ENCODE measurements around the gene FLT4.
"Not testable (repeated sequence)": the region's sequence is repeated elsewhere in the genome, so short reads cannot be mapped to it uniquely, and the experiment has no call there.

FLT4 gene
- long read RNA-seq, donor 1, partial matches to known transcripts, result 0 of 1 reads
- long read RNA-seq, donor 1, other reads (novel, unspliced or antisense), result 0 of 1 reads
- long read RNA-seq, donor 2, result 0 reads
- long read RNA-seq, donor 3, partial matches to known transcripts, result 0 of 1 reads
- long read RNA-seq, donor 3, other reads (novel, unspliced or antisense), result 0 of 1 reads
- long read RNA-seq, donor 4, full-length matches to known transcripts, result 4 of 4 reads
- long read RNA-seq, donor 4, partial matches to known transcripts, result 0 of 4 reads
- long read RNA-seq, donor 4, other reads (novel, unspliced or antisense), result 0 of 4 reads
- long read RNA-seq, donor 5, result 0 reads
- long read RNA-seq, donor 6, partial matches to known transcripts, result 0 of 1 reads
- long read RNA-seq, donor 6, other reads (novel, unspliced or antisense), result 0 of 1 reads
- long read RNA-seq, donor 7, full-length matches to known transcripts, result 1 of 1 reads
- long read RNA-seq, donor 7, partial matches to known transcripts, result 0 of 1 reads
- long read RNA-seq, donor 7, other reads (novel, unspliced or antisense), result 0 of 1 reads
- long read RNA-seq, donor 8, full-length matches to known transcripts, result 2 of 2 reads
- long read RNA-seq, donor 8, partial matches to known transcripts, result 0 of 2 reads
- long read RNA-seq, donor 8, other reads (novel, unspliced or antisense), result 0 of 2 reads

DNA sequence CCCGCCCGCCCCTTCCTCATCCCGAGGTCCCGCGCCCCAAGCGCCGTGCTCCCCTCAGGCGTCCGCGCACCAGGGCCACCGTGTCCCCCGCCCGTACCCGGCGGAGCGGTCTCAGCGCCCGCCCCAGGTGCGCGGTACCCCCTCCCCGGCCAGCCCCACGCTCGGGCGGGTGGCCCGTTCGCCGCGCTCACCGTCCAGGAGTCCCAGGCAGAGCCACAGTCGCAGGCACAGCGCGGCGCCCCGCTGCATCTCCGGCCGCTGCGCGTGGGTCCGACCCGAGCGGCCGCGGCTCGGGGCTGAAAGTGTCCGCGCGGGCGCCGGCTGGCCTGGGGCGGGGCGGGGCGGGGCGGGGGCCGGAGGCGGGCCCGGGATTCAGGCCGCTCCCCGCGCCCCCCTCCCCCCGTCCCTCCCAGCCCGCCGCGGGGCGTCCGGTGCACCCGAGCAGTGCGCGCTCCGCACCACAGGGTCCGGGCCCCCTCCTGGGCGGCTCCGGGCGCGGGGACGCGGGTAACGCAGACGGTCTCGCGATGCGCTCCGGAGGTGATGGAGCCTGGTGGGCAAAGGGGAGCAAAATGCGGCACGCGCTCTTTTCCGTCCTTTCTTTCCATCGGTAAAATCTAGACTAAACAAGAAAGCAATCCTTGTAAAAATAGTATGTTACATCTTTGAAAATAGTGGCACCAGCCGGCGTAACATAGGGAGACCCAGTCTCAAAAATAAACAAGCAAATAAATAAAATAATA, at the start of gene FLT4:
TSS of gene FLT4 (minus strand) at position 304 of the 743 bp plus-strand sequence. CDS start at position 249, 55 bp downstream.
- peak; percentile 51 for DNase-seq

- DNase-seq, result no peak
Observed at GRCh38 chr5:180699042-180699441, 49.6 kb upstream of the FLT4 start.

- DNase-seq, result no peak
Observed at GRCh38 chr5:180696116-180696515, 46.7 kb upstream of the FLT4 start.

DNA sequence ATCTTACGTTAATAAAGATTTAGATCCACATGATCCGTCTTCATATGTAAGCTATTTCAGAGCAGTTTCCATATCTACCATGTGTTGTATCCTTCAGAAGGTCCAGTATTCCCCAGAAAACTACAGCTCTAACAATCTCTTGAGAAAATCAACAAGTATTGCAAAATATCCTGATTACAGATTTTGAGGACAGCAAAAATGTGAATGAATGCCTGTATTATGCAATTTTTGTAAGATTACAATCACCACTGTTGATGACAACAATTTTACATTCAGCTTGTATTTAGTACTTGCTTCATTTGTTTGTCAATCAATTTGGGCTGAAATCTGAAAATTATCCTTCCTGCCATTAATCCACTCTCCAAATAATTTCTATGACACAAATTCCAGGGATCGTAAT, 43.0 kb upstream of the FLT4 start:
- DNase-seq, result no peak

- no peak for DNase-seq
Observed at GRCh38 chr5:180691046-180691445, 41.6 kb upstream of the FLT4 start.

DNA sequence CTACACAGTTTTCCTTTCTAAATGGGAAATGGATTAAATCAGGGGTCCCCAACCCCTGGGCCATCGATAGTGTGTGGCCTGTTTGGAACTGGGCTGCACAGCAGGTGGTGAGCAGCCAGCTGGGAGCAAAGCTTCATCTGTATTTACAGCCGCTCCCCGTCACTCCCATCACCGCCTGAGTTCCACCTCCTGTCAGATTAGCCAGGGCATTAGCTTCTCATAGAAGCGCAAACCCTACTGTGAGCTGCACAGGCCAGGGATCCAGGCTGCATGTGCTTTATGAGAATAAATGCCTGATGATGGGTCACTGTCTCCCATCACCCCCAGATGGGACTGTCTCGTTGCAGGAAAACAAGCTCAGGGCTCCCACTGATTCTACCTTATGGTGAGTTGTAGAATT, 41.2 kb upstream of the FLT4 start:
- no peak for DNase-seq

DNA sequence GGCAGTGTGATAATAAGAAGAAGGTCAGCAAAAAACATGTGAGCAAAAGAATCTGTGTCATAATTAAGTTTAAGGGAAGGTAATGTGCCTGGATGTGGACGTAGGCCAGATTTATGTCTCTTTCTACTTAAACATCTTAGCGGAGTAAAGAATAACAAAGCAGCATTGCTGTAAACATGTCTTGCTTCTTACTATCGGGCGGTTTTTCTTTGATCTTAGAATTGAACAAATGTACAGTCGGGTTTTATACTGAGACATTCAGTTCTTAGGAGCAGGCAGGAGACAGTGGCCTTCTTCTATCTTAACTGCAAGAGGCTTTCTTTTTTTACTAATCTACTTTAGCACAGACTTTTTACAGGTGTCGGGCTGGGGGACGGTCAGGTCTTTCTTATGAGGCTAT, 40.4 kb upstream of the FLT4 start:
- no peak for DNase-seq

GRCh38 chr5:180689071-180689694, 39.8 kb upstream of the FLT4 start:
- no peak for DNase-seq

DNA sequence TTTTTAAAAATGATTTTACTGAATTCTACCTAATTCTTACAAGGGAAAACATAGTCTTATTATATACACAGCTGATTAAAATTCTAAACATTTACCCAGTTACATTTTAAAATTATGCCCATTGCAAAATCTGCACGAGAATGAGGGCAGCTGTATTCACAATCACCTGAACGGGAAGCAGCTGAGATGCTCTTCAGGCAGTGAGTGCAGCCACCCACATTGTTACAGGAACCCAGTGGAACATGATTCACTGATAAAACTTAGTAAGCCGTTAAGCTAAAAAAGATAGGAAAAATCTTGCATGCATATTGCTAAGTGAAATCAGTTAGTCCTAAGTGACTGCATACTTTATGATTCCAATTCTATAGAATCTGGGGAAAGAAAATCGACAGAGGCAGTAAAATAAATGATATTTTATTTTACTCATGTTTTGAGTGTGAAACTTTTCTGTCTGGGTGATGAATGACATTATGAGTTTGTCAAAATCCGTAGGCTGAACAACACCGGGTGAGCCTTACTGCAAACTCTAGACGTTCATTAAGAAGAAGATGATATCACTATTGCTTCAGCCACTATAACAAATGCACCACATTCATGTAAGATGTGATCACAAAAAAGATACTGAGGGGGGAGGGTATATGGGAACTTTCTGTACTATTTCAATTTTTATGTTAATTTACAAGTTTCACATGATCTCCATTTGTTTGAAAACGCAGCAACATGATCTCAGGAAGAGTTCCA, 39.1 kb upstream of the FLT4 start:
- no peak for DNase-seq

DNA sequence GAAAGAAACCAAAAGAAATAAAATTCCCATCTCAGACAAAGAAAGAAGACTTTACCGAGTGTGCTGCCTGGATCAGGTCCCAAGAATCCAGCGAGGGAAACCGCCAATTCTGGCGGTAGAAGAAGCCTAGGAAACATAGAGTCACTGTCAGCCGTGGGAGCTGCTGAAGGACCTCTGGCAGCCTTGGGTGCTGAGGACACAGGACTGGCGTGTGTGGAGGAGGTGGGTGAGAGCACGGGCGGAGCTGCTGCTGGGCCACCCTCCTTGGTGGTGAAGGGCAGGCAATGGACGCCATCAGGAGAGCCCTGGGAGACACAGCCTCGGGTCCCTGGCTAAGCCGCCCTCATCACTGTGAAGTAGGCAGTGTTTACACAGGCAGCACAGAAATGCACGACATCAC, 37.4 kb upstream of the FLT4 start:
- not testable (repeated sequence) for DNase-seq

- no peak for DNase-seq
Observed at GRCh38 chr5:180684623-180685161, 35.3 kb upstream of the FLT4 start.

GRCh38 chr5:180683220-180683922, 34.0 kb upstream of the FLT4 start:
- DNase-seq, result no peak

DNA sequence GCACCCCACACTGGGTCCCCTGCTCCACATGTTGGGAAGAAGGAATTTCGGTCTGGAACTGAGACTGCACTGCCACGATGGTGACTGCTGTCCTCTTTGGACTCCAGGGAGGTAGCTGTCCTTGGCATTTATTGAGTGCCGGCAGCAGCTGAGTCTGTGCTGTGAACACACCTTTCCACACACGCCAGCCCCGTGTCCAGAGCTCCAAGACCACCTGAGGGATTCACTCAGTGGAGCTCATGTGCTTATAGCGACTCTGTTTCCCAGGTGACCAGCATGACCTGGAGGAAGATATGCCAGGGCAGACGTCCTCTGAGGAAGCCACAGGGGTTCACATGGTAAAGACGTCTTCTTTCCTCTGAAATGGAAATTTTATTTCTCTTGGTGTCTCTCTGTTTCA, 33.2 kb upstream of the FLT4 start:
- DNase-seq, result no peak

GRCh38 chr5:180682008-180682407, 32.6 kb upstream of the FLT4 start:
- DNase-seq, result not testable (repeated sequence)

DNA sequence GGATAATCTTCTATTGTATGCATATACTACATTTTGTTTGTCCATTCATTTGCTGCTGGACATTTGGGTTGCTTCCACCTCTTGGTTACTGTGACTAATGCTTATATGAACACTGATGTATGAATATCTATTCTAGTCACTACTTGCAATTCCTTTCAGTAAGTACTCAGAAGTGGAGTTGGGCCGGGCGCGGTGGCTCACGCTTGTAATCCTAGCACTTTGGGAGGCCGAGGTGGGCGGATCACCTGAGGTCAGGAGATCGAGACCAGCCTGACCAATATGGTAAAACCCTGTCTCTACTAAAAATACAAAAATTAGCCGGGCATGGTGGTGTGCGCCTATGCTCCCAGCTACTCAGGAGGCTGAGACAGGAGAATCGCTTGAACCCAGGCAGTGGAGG, 28.9 kb upstream of the FLT4 start:
- DNase-seq, result not testable (repeated sequence)

DNA sequence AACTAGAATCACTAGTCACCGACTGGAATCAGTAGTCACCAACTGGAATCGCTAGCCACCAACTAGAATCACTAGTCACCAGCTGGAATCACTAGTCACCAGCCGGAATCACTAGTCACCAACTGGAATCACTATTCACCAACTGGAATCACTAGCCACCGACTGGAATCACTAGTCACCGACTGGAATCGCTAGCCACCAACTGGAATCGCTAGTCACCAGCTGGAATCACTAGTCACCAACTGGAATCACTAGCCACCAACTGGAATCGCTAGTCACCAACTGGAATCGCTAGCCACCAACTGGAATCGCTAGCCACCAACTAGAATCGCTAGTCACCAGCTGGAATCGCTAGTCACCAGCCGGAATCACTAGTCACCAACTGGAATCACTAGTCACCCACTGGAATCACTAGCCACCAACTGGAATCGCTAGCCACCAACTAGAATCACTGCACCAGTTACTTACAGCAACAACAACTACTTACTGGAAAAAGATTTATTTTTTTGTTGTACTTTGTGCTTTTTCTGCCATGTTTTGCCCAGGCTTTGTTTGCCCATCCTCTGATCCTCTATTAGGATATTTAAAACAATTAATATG, 25.7 kb upstream of the FLT4 start:
- DNase-seq, result no peak

GRCh38 chr5:180674090-180674475, 24.7 kb upstream of the FLT4 start:
- DNase-seq, result not testable (repeated sequence)

DNA sequence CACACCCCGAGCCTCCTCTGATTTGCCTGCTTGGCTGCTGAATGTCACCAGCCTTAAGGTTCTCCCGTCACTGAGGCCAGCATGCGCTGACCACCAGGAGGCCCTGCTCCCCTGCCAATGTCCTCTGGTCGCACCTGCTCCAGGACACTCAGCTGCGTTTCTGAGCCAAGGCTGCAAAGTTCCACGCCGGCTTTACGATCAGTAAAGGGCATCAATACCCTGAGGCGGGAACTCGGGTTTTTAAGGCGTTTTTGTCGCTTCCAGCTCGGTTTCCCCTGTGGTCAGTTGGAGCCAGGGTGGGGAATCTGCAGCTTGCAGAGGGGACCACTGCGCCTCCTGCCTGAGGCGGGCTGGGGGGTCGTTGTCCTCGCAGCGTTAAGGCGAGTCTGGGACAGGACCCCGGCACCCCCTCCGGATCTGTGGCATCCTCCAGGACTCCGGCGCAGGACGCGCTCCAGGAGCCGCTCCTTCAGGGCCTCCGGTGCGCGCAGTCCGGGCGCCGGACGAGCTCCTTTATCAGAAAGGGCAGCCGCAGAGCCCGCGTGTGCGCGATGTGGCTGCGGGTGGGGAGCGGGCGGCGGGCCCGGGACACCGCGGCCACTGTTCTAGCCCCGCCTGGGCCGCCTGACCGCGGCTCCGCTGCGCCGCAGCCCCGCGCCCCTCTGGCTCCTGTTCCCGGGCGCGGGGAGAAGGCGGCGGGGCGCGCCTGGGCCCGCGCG, 24.1 kb upstream of the FLT4 start:
- DNase-seq, result peak; percentile 55

DNA sequence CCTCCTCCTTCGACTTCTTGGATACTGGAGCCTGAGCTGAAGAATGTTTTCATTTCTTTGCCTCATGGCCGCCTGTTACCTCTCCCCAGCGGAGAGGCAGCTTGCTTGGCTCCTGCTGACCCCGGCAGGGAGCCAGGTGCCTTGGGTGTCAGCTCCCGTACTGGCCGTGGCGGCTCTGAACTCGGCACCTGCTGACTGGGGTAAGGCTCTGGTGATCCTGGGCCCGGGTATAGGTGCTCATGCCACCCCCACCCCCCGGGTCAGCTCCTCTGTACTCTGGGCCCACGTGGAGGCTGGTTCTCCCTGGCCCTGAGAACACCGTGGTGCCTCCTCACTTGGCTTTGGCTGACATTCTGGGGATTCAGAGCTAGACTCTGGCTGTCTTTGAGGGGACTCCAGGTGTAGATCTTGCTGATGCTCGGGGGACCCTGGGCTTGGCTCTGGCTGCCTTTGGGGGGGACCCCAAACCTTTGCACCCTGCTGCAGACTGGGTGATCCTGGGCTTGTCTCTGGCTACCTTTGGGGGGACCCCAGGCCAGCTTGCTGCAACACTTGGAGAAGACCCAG, 22.6 kb upstream of the FLT4 start:
- DNase-seq, result not testable (repeated sequence)

Measured in right kidney (tissue), 9 donors.